Neural progenitor cell (in vitro differentiated cells): ENCODE measurements around the gene CEP57.

Source experiments
- CTCF ChIP-seq: fragments of 200-600 bp; sonication (generic); IDR thresholded peaks from 2 replicates; pipeline ENCODE4 v1.5.1; 2017; ENCODE audit warnings: antibody characterized with exemption, mild to moderate bottlenecking
- EZH2 ChIP-seq: fragments of 200-600 bp; sonication (generic); IDR thresholded peaks from 2 replicates; pipeline ENCODE4 v1.6.1; 2017; ENCODE audit warnings: antibody characterized with exemption, mild to moderate bottlenecking, moderate library complexity
- EZH2phosphoT487 ChIP-seq: fragments of 200-600 bp; sonication (generic); IDR thresholded peaks from 2 replicates; pipeline ENCODE4 v1.6.1; 2017; ENCODE audit warnings: antibody characterized with exemption

- TF ChIP-seq CTCF = no peak
- no peak for TF ChIP-seq EZH2
- TF ChIP-seq EZH2phosphoT487 = no peak
These were observed 11.6 kb upstream of the CEP57 start for GRCh38 chr11:95778699-95779098.
